Common myeloid progenitor, CD34-positive (primary cell): ENCODE measurements around the gene TARBP1.

Experiments
- CTCF ChIA-PET: fragments of 350-600 bp; sonication (Branson Sonifier 250); formaldehyde crosslinking; loops from one replicate; lab custom pipeline; 2021; ENCODE audit warnings: antibody characterized with exemption; lab: Charles Lee
- POLR2A ChIA-PET: fragments of 350-600 bp; sonication (Branson Sonifier 250); formaldehyde crosslinking; loops from one replicate; lab custom pipeline; 2021; ENCODE audit warnings: antibody characterized with exemption; lab: Charles Lee
- DNase-seq, 3 donors: peaks; one replicate each; pipeline versions ENCODE4 v3.0.0 to v3.0.0-alpha.2; 2013
- H3K27ac ChIP-seq, 2 experiments: 1 replicate in 1 of 2; 2 replicates in 1 of 2; pipeline ENCODE4 v1.7.0; 2013; ENCODE audit warnings: inconsistent platforms in 2 of 2, low read length in 2 of 2, mild to moderate bottlenecking in 2 of 2, low read depth in 1 of 2, moderate library complexity in 1 of 2; ENCODE audit not compliant: severe bottlenecking in 2 of 2, insufficient read depth in 1 of 2, poor library complexity in 1 of 2
- H3K27me3 ChIP-seq, 5 experiments: replicated peaks in 2 of 5; 1 replicate in 3 of 5; 2 replicates in 2 of 5; pipeline versions ENCODE4 v1.6.1 to v1.7.0; 2013; ENCODE audit warnings: low read length in 4 of 5, mild to moderate bottlenecking in 2 of 5, moderate library complexity in 2 of 5, inconsistent platforms in 1 of 5; ENCODE audit not compliant: insufficient read depth in 5 of 5, control insufficient read depth in 4 of 5
- H3K36me3 ChIP-seq, 4 experiments: 1 replicate in 2 of 4; 2 replicates in 2 of 4; pipeline versions ENCODE4 v1.6.1 to v1.7.0; 2013; ENCODE audit warnings: low read length in 3 of 4, control low read depth in 1 of 4, mild to moderate bottlenecking in 1 of 4; ENCODE audit not compliant: control insufficient read depth in 4 of 4, insufficient read depth in 4 of 4
- H3K4me1 ChIP-seq, 4 experiments: 1 replicate in 3 of 4; 2 replicates in 1 of 4; pipeline versions ENCODE4 v1.6.1 to v1.7.1; 2013; ENCODE audit warnings: low read length in 3 of 4, mild to moderate bottlenecking in 3 of 4, control low read depth in 1 of 4, inconsistent platforms in 1 of 4, moderate library complexity in 1 of 4; ENCODE audit not compliant: control insufficient read depth in 4 of 4, insufficient read depth in 4 of 4; ENCODE audit errors: control extremely low read depth in 1 of 4
- H3K4me3 ChIP-seq, 7 experiments: 1 replicate in 4 of 7; 2 replicates in 3 of 7; pipeline versions ENCODE4 v1.5.1 to v1.7.0; 2013; ENCODE audit warnings: mild to moderate bottlenecking in 7 of 7, low read length in 6 of 7, moderate library complexity in 6 of 7, inconsistent platforms in 2 of 7, low read depth in 2 of 7, control low read depth in 1 of 7; ENCODE audit not compliant: insufficient read depth in 4 of 7, control insufficient read depth in 1 of 7; ENCODE audit errors: extremely low read depth in 1 of 7
- H3K9me3 ChIP-seq, 5 experiments: 1 replicate in 4 of 5; 2 replicates in 1 of 5; pipeline versions ENCODE4 v1.6.1 to v1.7.1; 2013; ENCODE audit warnings: low read length in 4 of 5, mild to moderate bottlenecking in 2 of 5, inconsistent platforms in 1 of 5, low read depth in 1 of 5, moderate library complexity in 1 of 5; ENCODE audit not compliant: control insufficient read depth in 4 of 5, insufficient read depth in 2 of 5; ENCODE audit errors: control extremely low read depth in 1 of 5
- WGBS: methylation state at CpG from one replicate; pipeline ENCODE4 v1.1.5; 2013; ENCODE audit not compliant: insufficient coverage; 5-methylcytosine and 5-hydroxymethylcytosine counted together

TARBP1 gene

GRCh38 chr1:234397732-234398131 is 81.2 kb downstream of the TARBP1 start:
- H3K27ac ChIP-seq = peak overlapping the region in 1 of 2 experiments; percentile 88
- no peaks in the 10 kb centered on the region for H3K9me3 ChIP-seq
- ChIA-PET POLR2A (interaction anchor here (0.6 kb wide), 1 partner anchor 576 kb away, joined by 3 read pairs; no protein-coding TSS in a partner anchor), CTCF (interaction anchor here (0.6 to 1.6 kb wide), 2 partner anchors 24 to 83 kb away, joined by 3 read pairs; partner anchors contain the start of gene COA6)
- H3K27me3 ChIP-seq = no peaks in the 10 kb centered on the region
- no peak overlapping the region for H3K4me3 ChIP-seq
- 92% methylated on average over 2 of the region's 5 CpGs for WGBS
- peaks cover 16 to 53% (median 21%) of the 10 kb centered on the region in 4 experiments for H3K36me3 ChIP-seq
- peak in 1 of 3 donors; percentile 9 for DNase-seq
- H3K4me1 ChIP-seq = peaks cover 13 to 30% (median 19%) of the 10 kb centered on the region in 4 experiments

DNA sequence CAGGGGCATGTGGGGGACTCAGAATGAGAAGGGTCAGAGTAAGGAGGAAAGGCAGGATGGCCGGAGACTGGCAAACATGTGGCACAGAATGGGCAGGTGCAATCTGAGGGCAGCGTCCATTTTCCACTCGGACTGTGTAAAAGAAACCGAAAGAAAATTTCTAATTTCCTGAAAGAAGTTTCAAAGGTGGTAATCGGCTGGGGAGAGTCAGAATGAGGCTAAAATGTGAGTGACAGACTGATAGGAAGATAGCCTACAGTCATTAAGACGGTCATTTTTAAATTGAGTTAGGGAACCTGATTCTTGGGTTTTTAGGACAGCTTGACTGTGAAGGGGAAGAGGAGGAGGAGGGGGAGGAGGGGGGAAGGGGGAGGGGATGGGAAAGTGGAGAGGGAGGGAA is 82.1 kb downstream of the TARBP1 start:
- ChIA-PET CTCF (no interaction called here), POLR2A (no interaction called here)
- Histone ChIP-seq H3K27ac (no peak overlapping the region), H3K4me1 (peaks cover 13 to 30% (median 18%) of the 10 kb centered on the region in 4 experiments), H3K27me3 (no peaks in the 10 kb centered on the region), H3K4me3 (no peak overlapping the region), H3K36me3 (peaks cover 16 to 57% (median 26%) of the 10 kb centered on the region in 4 experiments), H3K9me3 (no peaks in the 10 kb centered on the region)
- DNase-seq = no peak
- WGBS = 98% methylated on average over 5 of the region's 6 CpGs

DNA sequence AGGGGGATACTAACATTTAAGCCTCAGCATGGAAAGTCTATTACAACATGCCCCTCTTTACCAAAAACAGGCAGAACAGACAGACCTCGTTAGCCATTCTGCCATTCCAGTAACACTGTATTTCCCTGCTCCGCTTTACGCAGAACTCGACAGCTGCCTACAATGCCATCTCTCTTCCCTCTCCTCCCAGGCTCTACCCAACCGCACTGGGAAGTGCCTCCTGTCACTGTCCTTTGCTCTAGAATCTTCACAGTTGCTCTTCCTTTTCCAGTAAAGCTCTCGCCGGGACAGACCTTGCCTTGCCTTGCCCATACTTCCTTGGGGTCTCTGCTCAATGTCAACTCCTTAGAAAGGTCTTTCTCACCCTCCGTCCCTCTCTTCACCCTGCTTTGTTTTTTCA is 82.9 kb downstream of the TARBP1 start:
- CTCF ChIA-PET = interaction anchor here (1.9 kb wide), 1 partner anchor 10 kb away, joined by 5 read pairs; no protein-coding TSS in a partner anchor
- Histone ChIP-seq H3K27me3 (no peaks in the 10 kb centered on the region), H3K36me3 (peaks cover 16 to 58% (median 30%) of the 10 kb centered on the region in 4 experiments), H3K4me3 (no peak overlapping the region), H3K9me3 (no peaks in the 10 kb centered on the region), H3K4me1 (peaks cover 10 to 23% (median 14%) of the 10 kb centered on the region in 4 experiments), H3K27ac (no peak overlapping the region)
- no peak for DNase-seq
- WGBS = 92% methylated on average over 8 of the region's 8 CpGs
- POLR2A ChIA-PET = no interaction called here

DNA sequence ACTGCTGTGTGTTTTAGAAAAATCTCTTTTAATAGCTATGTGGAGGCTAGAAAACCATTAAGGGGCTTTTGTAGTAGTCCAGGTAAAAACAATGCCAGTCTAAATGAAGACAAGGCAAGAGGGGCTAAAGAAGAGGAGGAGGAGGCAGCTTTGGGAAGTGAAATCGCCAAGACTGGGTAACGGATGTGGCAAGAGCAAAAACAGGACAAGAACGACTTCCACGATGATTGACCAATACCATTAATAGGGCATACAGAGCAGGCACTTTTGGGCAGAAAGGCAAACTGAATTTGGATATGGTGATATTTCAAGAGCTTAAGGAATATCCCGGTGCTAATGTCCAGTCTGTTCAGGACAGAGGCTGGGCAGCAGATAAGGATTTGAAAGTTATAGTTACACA is 83.7 kb downstream of the TARBP1 start:
- Histone ChIP-seq H3K36me3 (peaks cover 16 to 55% (median 33%) of the 10 kb centered on the region in 4 experiments), H3K27me3 (no peaks in the 10 kb centered on the region)
- POLR2A ChIA-PET = no interaction called here

GRCh38 chr1:234393190-234393589 is 85.8 kb downstream of the TARBP1 start:
- CTCF ChIA-PET = interaction anchor here (2.2 kb wide), 1 partner anchor 19 kb away, joined by 7 read pairs; no protein-coding TSS in a partner anchor
- DNase-seq = no peak
- Histone ChIP-seq H3K4me1 (peaks cover under 1 to 5% (median 3%) of the 10 kb centered on the region in 4 experiments), H3K4me3 (no peak overlapping the region), H3K36me3 (peaks cover 19 to 54% (median 36%) of the 10 kb centered on the region in 4 experiments), H3K9me3 (no peaks in the 10 kb centered on the region), H3K27me3 (no peaks in the 10 kb centered on the region), H3K27ac (no peak overlapping the region)
- POLR2A ChIA-PET = no interaction called here
- 93% methylated on average over 3 of the region's 6 CpGs for WGBS

More for the DNA sequence above, 83.7 kb downstream of the TARBP1 start:
- Histone ChIP-seq H3K9me3 (no peaks in the 10 kb centered on the region), H3K4me1 (peaks cover 5 to 18% (median 10%) of the 10 kb centered on the region in 4 experiments), H3K27ac (no peak overlapping the region), H3K4me3 (no peak overlapping the region)
- no peak for DNase-seq
- CTCF ChIA-PET = interaction anchor here (1.9 kb wide), 1 partner anchor 9 kb away, joined by 5 read pairs; no protein-coding TSS in a partner anchor
- WGBS = 93% methylated on average over 5 of the region's 5 CpGs

DNA sequence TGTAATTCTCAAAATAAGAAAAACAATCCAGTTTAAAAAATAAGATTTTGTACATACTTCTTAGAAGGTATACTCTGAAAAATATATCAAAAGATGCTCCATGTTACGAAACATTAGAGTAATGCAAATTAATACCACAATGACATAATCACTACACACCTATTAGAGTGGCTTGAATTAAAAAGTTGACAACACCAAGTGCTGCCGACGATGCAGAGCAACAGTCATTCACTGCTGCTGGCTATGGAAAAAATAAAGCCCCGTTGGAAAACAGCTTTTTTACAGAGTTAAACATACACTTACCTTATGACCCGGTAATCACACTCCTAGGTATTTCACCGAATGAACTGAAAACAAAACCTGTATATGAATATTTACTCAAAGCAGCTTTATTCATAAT is 90.9 kb downstream of the TARBP1 start:
- H3K9me3 ChIP-seq = no peaks in the 10 kb centered on the region
- POLR2A ChIA-PET = interaction anchor here (0.7 kb wide), 1 partner anchor 38 kb away, joined by 5 read pairs; no protein-coding TSS in a partner anchor
- CTCF ChIA-PET = no interaction called here
- DNase-seq = no peak
- H3K27me3 ChIP-seq = no peaks in the 10 kb centered on the region
- WGBS = 100% methylated on average over 3 of the region's 6 CpGs
- no peak overlapping the region for H3K4me3 ChIP-seq
- no peak overlapping the region for H3K27ac ChIP-seq
- peaks cover 3 to 35% (median 22%) of the 10 kb centered on the region in 4 experiments for H3K36me3 ChIP-seq
- H3K4me1 ChIP-seq = no peaks in the 10 kb centered on the region

GRCh38 chr1:234386122-234386521 is 92.9 kb downstream of the TARBP1 start:
- H3K36me3 ChIP-seq = peaks cover 5 to 32% (median 20%) of the 10 kb centered on the region in 4 experiments
- no peaks in the 10 kb centered on the region for H3K9me3 ChIP-seq
- CTCF ChIA-PET = interaction anchor here (1.1 kb wide), 1 partner anchor 10 kb away, joined by 5 read pairs; no protein-coding TSS in a partner anchor
- no peak overlapping the region for H3K27ac ChIP-seq
- H3K27me3 ChIP-seq = no peaks in the 10 kb centered on the region
- no peaks in the 10 kb centered on the region for H3K4me1 ChIP-seq
- POLR2A ChIA-PET = no interaction called here
- 94% methylated on average over 3 of the region's 6 CpGs for WGBS
- H3K4me3 ChIP-seq = no peak overlapping the region
- DNase-seq = no peak
